IPS DF 6.9 (cell line): Measurements from ENCODE around the gene CYB561D1.

ENCODE experiments used
- DNase-seq: peaks from one replicate; pipeline ENCODE4 v3.0.0-alpha.2; 2013; ENCODE audit warnings: low read depth, low spot score
- H3K27ac ChIP-seq: one replicate; pipeline ENCODE4 v1.5.1; 2013; ENCODE audit warnings: low read length, control low read depth
- H3K27me3 ChIP-seq: 2 replicates; pipeline ENCODE4 v1.6.1; 2013; ENCODE audit warnings: mild to moderate bottlenecking, low read length; ENCODE audit not compliant: control insufficient read depth, insufficient read depth
- H3K36me3 ChIP-seq: 2 replicates; pipeline ENCODE4 v1.6.1; 2013; ENCODE audit warnings: low read length; ENCODE audit not compliant: control insufficient read depth, insufficient read depth
- H3K4me1 ChIP-seq: 2 replicates; pipeline ENCODE4 v1.6.1; 2013; ENCODE audit warnings: low read length; ENCODE audit not compliant: control insufficient read depth, insufficient read depth
- H3K4me3 ChIP-seq: 2 replicates; pipeline ENCODE4 v1.5.1; 2013; ENCODE audit warnings: mild to moderate bottlenecking, low read length
- H3K9me3 ChIP-seq: 2 replicates; pipeline ENCODE4 v1.6.1; 2013; ENCODE audit warnings: low read length, inconsistent platforms; ENCODE audit not compliant: control insufficient read depth, insufficient read depth
- WGBS: extraction: QIAGEN DNeasy Blood & Tissue Kit; methylation state at CpG from one replicate; pipeline ENCODE4 v1.1.7; 2013; ENCODE audit warnings: mixed read lengths, missing lambda C conversion rate; ENCODE audit not compliant: insufficient read length, insufficient coverage; 5-methylcytosine and 5-hydroxymethylcytosine counted together

The CYB561D1 gene

DNA sequence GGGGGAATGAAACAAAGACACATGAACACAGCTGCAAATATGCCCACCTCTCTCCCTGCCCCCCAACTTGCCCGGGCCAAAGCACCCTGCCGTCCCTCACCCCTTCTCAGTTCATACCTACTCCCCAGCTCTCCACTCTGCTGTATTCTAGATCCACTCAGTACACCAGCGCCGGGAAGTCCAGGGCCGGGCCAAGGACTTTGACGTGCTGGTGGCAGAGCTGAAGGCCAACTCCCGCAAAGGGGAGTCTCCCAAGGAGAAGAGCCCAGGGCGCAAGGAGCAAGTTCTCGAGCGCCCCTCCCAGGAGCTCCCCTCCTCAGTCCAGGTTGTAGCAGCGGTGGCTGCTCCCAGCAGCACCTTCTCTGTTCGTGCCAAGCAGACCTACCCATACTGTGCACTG is 5.2 kb upstream of the CYB561D1 start:
- peaks cover 3% of the 10 kb centered on the region; the same call in 1 of the 2 replicates for H3K36me3 ChIP-seq
- H3K27ac ChIP-seq = no peak overlapping the region
- H3K4me3 ChIP-seq = no peak overlapping the region
- peaks cover 2% of the 10 kb centered on the region for H3K4me1 ChIP-seq
- no peaks in the 10 kb centered on the region for H3K9me3 ChIP-seq
- H3K27me3 ChIP-seq = no peaks in the 10 kb centered on the region
- DNase-seq = no peak
- no CpG with 5 or more reads among the region's 12 CpGs for whole genome bisulfite sequencing

DNA sequence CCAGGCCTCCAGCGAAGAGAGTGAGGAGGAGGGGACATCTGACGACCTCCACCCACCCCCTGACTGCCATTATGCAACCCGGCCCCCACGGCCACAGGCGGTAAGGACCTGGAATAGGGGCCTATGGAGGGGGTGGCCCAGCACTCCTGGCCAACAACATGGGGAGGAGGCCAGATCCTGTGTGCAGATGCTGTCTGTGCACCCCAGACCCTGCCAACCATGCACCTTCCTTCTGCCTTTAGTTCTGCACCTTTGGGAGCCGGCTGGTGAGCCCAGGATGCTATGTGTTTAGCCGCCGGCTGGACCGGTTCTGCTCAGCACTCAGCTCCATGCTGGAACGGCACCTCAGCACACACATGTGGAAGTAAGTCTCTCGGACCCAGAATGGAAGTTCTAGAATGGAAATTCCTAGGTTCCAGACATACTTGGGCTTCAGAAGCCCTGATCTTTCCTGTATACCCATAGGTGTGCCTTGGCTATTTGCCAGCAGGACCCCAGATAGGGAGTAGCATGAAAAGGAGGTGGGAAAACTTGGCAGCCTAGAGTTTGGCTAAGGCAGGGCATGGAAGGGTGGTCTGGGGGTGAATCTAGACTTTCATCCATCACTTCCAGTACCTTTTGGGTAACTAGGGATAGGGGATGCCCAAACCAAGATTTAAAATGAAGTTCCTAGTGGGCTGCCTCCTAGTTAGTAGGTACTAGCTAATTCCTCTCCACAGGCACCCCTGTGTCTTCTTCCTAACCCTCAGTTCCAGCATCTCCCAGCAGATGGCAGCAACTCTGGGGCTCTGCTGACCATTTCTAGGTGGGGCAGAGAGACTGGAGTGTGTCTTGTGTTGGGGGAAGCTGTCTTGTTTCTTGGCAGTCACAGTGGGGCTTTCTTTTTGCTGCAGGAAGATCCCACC is 3.6 kb upstream of the CYB561D1 start:
- H3K36me3 ChIP-seq = peaks cover 3% of the 10 kb centered on the region; the same call in 1 of the 2 replicates
- no CpG with 5 or more reads among the region's 11 CpGs for WGBS
- no peaks in the 10 kb centered on the region for H3K27me3 ChIP-seq
- H3K4me3 ChIP-seq = no peak overlapping the region
- H3K9me3 ChIP-seq = no peaks in the 10 kb centered on the region
- H3K4me1 ChIP-seq = no peaks in the 10 kb centered on the region; the same call in 1 of the 2 replicates
- no peak for DNase-seq
- no peak overlapping the region for H3K27ac ChIP-seq

DNA sequence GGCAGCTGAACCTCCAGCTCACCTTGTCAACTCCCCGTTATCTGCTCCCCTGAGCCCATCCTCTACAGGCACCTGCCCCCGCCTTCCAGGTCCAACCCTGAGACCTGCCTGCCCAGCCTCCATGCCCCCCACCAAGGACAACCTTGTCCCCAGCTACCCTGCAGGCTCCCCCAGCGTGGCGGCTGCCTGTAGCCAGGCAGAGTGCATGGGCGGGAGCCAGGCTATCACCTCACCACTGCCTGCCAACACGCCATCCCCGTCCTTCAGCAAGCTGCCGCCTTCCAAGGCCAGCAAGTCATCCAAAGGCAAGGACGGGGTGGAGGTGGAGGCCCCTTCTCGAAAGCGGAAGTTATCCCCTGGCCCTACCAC is 3.0 kb upstream of the CYB561D1 start:
- Histone ChIP-seq H3K9me3 (no peaks in the 10 kb centered on the region), H3K27me3 (no peaks in the 10 kb centered on the region), H3K36me3 (peaks cover 3% of the 10 kb centered on the region; the same call in 1 of the 2 replicates), H3K4me3 (no peak overlapping the region), H3K27ac (no peak overlapping the region), H3K4me1 (no peaks in the 10 kb centered on the region; the same call in 1 of the 2 replicates)
- no peak for DNase-seq
- no CpG with 5 or more reads among the region's 11 CpGs for WGBS

DNA sequence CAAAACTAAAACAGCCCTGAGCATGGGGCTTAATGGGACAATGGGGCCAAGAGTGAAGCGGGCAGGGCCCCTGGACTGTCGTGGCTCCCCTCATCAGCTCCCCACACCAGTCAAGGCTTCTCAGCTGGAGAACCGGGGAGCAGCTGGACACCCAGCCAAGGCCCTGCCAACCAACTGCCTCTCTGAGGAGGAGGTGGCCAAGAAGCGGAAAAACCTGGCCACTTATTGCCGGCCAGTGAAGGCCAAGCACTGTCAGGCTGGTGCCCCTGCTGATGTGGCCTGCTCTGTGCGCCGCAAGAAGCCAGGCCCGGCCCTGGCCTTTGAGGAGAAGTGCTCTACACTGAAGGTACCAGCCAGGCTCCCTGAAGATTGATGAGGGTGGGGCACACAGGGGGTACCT is 2.5 kb upstream of the CYB561D1 start:
- no peak for DNase-seq
- H3K27ac ChIP-seq = no peak overlapping the region
- H3K4me1 ChIP-seq = no peaks in the 10 kb centered on the region; the same call in 1 of the 2 replicates
- no CpG with 5 or more reads among the region's 8 CpGs for WGBS
- H3K36me3 ChIP-seq = peaks cover 3% of the 10 kb centered on the region; the same call in 1 of the 2 replicates
- no peak overlapping the region for H3K4me3 ChIP-seq
- H3K27me3 ChIP-seq = no peaks in the 10 kb centered on the region
- no peaks in the 10 kb centered on the region for H3K9me3 ChIP-seq

DNA sequence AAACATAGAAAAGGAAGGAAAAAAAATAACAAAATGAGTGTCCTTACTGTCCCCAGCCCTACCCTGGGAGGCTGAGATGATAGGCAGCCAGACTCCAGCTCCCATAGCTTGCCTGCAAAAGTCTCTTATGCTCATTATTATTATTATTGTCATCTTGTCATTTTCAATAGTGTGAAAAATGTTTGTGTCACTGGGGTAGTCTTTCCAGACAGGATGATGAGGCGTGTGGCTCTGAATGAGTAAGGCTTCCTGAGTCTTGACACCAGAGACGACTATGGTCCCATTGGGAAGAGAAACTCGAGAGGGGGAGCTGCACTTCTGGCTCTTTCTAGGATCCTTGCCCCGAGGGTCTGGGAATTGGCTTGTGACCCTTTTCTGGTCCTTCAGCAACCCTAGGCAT is 1.1 kb upstream of the CYB561D1 start:
- Histone ChIP-seq H3K4me3 (no peak overlapping the region), H3K36me3 (peaks cover 3% of the 10 kb centered on the region; the same call in 1 of the 2 replicates), H3K27ac (no peak overlapping the region), H3K9me3 (no peaks in the 10 kb centered on the region), H3K4me1 (no peaks in the 10 kb centered on the region; the same call in 1 of the 2 replicates), H3K27me3 (no peaks in the 10 kb centered on the region)
- no CpG with 5 or more reads among the region's 4 CpGs for WGBS
- no peak for DNase-seq

DNA sequence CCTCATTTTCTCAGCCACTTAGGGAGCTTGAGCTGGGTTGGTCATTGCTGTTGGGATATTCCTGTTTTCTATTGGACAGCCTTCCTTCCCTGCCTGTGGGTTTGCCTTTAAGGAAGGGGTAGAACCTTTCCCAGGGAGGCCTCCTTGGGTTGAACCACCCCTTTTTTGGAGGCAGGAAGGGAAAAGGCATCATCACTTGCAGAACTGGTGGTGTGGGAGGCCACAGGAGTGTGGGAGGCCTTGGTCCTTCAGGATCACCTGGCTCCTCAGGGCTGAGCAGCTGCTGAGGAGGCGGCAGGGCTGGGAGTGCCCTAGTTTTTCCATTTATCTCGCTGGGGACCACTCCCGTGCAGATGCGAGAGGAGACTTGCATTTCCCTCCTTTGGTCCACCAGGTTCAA is 667 bp upstream of the CYB561D1 start:
- H3K4me3 ChIP-seq = no peak overlapping the region
- H3K4me1 ChIP-seq = peaks cover 3% of the 10 kb centered on the region; the same call in 1 of the 2 replicates
- no peaks in the 10 kb centered on the region for H3K9me3 ChIP-seq
- H3K27ac ChIP-seq = no peak overlapping the region
- no peak for DNase-seq
- H3K36me3 ChIP-seq = peaks cover 3% of the 10 kb centered on the region; the same call in 1 of the 2 replicates
- WGBS = no CpG with 5 or more reads among the region's 4 CpGs
- no peaks in the 10 kb centered on the region for H3K27me3 ChIP-seq

DNA sequence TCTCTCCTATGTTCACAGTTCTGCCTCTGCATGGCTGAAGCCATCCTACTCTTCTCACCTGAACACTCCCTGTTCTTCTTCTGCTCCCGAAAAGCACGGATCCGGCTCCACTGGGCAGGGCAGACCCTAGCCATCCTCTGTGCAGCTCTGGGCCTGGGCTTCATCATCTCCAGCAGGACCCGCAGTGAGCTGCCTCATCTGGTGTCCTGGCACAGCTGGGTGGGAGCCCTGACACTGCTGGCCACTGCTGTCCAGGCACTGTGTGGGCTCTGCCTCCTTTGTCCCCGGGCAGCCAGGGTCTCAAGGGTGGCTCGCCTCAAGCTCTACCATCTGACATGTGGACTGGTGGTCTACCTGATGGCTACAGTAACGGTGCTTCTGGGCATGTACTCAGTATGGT is 1.8 kb downstream of the CYB561D1 start:
- peaks cover 3% of the 10 kb centered on the region; the same call in 1 of the 2 replicates for H3K4me1 ChIP-seq
- no peak overlapping the region for H3K4me3 ChIP-seq
- no CpG with 5 or more reads among the region's 7 CpGs for WGBS
- no peaks in the 10 kb centered on the region for H3K36me3 ChIP-seq
- H3K9me3 ChIP-seq = no peaks in the 10 kb centered on the region
- no peak overlapping the region for H3K27ac ChIP-seq
- DNase-seq = no peak
- no peaks in the 10 kb centered on the region for H3K27me3 ChIP-seq

DNA sequence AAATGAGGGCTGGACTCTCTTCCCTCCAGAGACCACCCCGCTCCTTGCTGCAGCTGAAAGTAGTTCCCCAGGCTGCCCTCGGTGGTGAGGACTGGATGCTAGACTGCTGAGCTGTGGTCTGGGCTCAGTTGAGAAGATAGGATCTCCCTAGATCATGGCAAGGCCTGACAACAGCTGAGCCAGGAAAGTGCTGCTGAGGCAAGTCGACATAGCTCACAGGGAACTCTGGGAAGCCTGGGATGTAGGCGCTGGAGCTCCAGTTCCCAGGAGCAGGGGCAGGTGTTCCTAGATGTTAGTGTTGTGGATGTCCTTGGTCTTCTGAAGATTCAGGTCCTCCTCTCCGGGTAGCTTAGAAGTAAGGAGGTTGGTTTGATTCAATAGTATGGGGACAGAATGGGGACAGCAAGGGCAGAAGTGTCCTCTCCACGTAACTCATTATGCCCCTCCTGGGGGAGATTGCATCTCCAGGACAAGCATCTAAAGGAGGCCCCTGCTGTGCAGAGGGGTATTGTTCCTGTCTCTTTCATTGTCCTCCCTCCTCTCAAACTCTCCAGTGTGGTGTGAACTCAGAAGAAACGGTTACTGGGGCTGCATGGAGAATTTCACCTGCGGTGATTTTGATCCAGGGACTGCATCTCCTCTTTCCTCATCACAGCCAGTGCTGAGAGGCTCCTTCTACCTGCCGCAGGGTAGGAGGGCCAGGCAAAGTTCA is 3.7 kb downstream of the CYB561D1 start:
- DNase-seq = no peak
- no peak overlapping the region for H3K27ac ChIP-seq
- no peaks in the 10 kb centered on the region for H3K9me3 ChIP-seq
- no peaks in the 10 kb centered on the region for H3K27me3 ChIP-seq
- no peak overlapping the region for H3K4me3 ChIP-seq
- WGBS = no CpG with 5 or more reads among the region's 9 CpGs
- H3K4me1 ChIP-seq = peaks cover 3% of the 10 kb centered on the region; the same call in 1 of the 2 replicates
- H3K36me3 ChIP-seq = no peaks in the 10 kb centered on the region

DNA sequence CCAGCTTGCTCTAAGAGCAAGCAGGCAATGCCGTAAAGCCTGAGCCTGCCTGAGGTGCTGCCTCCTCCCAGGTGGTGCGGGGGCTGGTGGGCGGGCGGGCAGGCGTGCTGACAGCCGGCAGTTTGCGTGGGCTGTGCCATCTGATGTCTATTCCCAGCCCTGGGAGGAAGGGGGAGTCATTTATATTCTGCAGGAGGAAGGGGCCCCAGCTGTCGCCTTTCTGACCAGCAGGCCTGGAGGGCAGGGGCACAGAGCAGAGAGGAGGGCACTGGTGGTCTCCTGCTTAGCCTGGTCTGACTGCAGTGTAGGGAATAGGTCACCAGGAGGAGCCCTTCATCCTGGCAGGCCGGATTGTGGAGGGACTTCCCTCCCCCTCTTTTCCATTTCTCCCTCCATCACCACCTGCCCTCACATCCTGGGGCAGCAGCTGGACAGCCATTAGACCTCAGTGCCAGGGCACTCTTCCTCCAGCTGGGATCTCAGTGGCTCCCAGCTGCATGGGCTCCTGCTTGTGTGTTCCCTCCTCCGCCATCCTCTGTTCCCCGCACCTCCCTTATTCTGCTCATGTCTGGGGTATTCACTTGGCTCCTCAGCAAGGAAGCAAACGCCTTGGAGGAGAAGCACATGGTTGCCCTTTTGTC is 4.4 kb downstream of the CYB561D1 start:
- no peak overlapping the region for H3K4me3 ChIP-seq
- no CpG with 5 or more reads among the region's 12 CpGs for WGBS
- H3K36me3 ChIP-seq = no peaks in the 10 kb centered on the region
- H3K4me1 ChIP-seq = peaks cover 3% of the 10 kb centered on the region; the same call in 1 of the 2 replicates
- H3K27ac ChIP-seq = no peak overlapping the region
- H3K27me3 ChIP-seq = no peaks in the 10 kb centered on the region
- DNase-seq = no peak
- no peaks in the 10 kb centered on the region for H3K9me3 ChIP-seq

DNA sequence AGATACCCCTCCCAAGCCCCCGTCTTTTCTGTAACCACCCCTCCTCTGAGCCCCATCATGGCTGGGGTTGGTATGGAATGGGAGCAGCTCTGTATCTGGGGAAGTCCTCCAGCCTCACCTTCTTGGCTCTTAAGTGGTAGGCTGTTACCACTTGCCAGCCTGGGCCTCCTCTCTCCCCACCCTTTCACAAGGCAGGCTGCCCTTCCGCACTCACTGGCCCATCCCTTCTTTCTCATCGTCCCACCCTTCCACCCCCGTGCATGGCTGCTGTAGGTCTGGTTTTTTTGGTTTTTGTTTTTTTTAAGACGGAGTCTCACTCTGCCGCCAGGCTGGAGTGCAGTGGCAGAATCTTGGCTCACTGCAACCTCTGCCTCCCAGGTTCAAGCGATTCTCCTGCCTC is 5.2 kb downstream of the CYB561D1 start:
- Histone ChIP-seq H3K27ac (no peak overlapping the region), H3K9me3 (no peaks in the 10 kb centered on the region), H3K27me3 (no peaks in the 10 kb centered on the region), H3K4me1 (0 out of 2 replicates have a peak, but pooled peaks cover 3% of the 10 kb centered on the region), H3K4me3 (no peak overlapping the region), H3K36me3 (no peaks in the 10 kb centered on the region)
- DNase-seq = no peak
- no CpG with 5 or more reads among the region's 7 CpGs for WGBS
